Mesendoderm (in vitro differentiated cells): ENCODE measurements around the gene GRAMD1A.
"Not testable (repeated sequence)": the region's sequence is repeated elsewhere in the genome, so short reads cannot be mapped to it uniquely, and the experiment has no call there.

Experiments used
- DNase-seq: peaks from one replicate; pipeline ENCODE4 v3.0.0; 2013
- H2AK5ac ChIP-seq: 2 replicates; pipeline ENCODE4 v1.6.1; 2013; ENCODE audit warnings: low read length, inconsistent platforms
- H2BK120ac ChIP-seq: 2 replicates; pipeline ENCODE4 v1.6.1; 2013; ENCODE audit warnings: low read depth, mild to moderate bottlenecking, low read length, moderate library complexity, mixed read lengths
- H2BK15ac ChIP-seq: replicated peaks from 2 replicates; pipeline ENCODE4 v1.6.1; 2013; ENCODE audit warnings: low read depth, mild to moderate bottlenecking, moderate library complexity
- H2BK5ac ChIP-seq: 2 replicates; pipeline ENCODE4 v1.6.1; 2013; ENCODE audit warnings: low read length, inconsistent platforms
- H3K18ac ChIP-seq: 2 replicates; pipeline ENCODE4 v1.6.1; 2013; ENCODE audit warnings: mild to moderate bottlenecking, low read length, mixed read lengths
- H3K23ac ChIP-seq: one replicate; pipeline ENCODE4 v1.6.1; 2013; ENCODE audit warnings: low read length
- H3K27ac ChIP-seq: 2 replicates; pipeline ENCODE4 v1.5.1; 2013; ENCODE audit warnings: low read depth, mild to moderate bottlenecking, inconsistent platforms, low read length, moderate library complexity
- H3K27me3 ChIP-seq: 2 replicates; pipeline ENCODE4 v1.6.1; 2013; ENCODE audit warnings: low read length, control low read depth, mild to moderate bottlenecking, inconsistent platforms; ENCODE audit not compliant: insufficient read depth, poor library complexity
- H3K36me3 ChIP-seq: 2 replicates; pipeline ENCODE4 v1.6.1; 2013; ENCODE audit warnings: low read length, inconsistent platforms; ENCODE audit not compliant: control insufficient read depth, insufficient read depth
- H3K4ac ChIP-seq: one replicate; pipeline ENCODE4 v1.6.1; 2013; ENCODE audit warnings: low read depth, mild to moderate bottlenecking, low read length, moderate library complexity
- H3K4me1 ChIP-seq: 2 replicates; pipeline ENCODE4 v1.6.1; 2013; ENCODE audit warnings: low read depth, low read length, inconsistent platforms; ENCODE audit not compliant: control insufficient read depth
- H3K4me2 ChIP-seq: 2 replicates; pipeline ENCODE4 v1.6.1; 2013; ENCODE audit warnings: low read length
- H3K4me3 ChIP-seq: 2 replicates; pipeline ENCODE4 v1.5.1; 2013; ENCODE audit warnings: mild to moderate bottlenecking, low read length
- H3K56ac ChIP-seq: one replicate; pipeline ENCODE4 v1.6.1; 2013; ENCODE audit warnings: low read length
- H3K79me1 ChIP-seq: 2 replicates; pipeline ENCODE4 v1.6.1; 2013; ENCODE audit warnings: low read length, inconsistent platforms
- H3K79me2 ChIP-seq: 2 replicates; pipeline ENCODE4 v1.6.1; 2013; ENCODE audit warnings: mild to moderate bottlenecking, low read length; ENCODE audit not compliant: control insufficient read depth, insufficient read depth
- H3K9ac ChIP-seq: 2 replicates; pipeline ENCODE4 v1.6.1; 2013; ENCODE audit warnings: low read length, inconsistent platforms
- H4K5ac ChIP-seq: one replicate; pipeline ENCODE4 v1.6.1; 2013; ENCODE audit warnings: low read length
- H4K8ac ChIP-seq: one replicate; pipeline ENCODE4 v1.6.1; 2013; ENCODE audit warnings: low read depth, mild to moderate bottlenecking, control low read depth, low read length, moderate library complexity
- WGBS: extraction: QIAGEN DNeasy Blood & Tissue Kit; methylation state at CpG from one replicate; pipeline ENCODE4 v1.1.7; 2013; ENCODE audit warnings: low lambda C conversion rate, missing lambda C conversion rate; ENCODE audit not compliant: insufficient coverage; ENCODE audit errors: extremely low coverage; 5-methylcytosine and 5-hydroxymethylcytosine counted together

The GRAMD1A gene

DNA sequence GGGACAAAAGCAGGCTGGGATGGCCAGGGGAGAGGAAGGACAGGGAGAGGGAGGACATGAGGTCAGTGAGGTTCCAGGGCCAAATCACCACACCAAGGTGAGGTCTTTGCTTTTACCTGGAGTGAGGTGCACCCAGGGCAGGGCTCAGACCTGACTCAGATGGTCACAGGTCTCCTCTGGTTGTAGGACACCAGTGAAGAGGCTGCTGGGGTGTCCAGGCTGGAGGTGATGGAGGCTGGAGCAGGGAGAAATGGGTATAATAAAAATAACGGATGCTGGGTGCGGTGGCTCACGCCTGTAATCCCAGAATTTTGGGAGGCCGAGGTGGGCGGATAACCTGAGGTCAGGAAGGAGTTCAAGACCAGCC, 6.9 kb downstream of the GRAMD1A start:
- Histone ChIP-seq H3K36me3 (peaks cover 5% of the 10 kb centered on the region), H3K4ac (no peak overlapping the region), H3K56ac (no peak overlapping the region), H4K8ac (no peak overlapping the region), H2BK5ac (no peak overlapping the region), H4K5ac (no peak overlapping the region), H2AK5ac (no peak overlapping the region), H3K4me3 (no peak overlapping the region), H3K4me1 (peaks cover 3% of the 10 kb centered on the region), H3K9ac (no peak overlapping the region), H3K27me3 (no peaks in the 10 kb centered on the region), H3K23ac (no peak overlapping the region), H3K79me2 (peaks cover 43% of the 10 kb centered on the region), H2BK120ac (no peak overlapping the region), H3K18ac (no peak overlapping the region), H2BK15ac (no peak overlapping the region), H3K4me2 (no peak overlapping the region), H3K27ac (no peak overlapping the region), H3K79me1 (peaks cover 26% of the 10 kb centered on the region)
- WGBS: no CpG with 5 or more reads among the region's 5 CpGs
- DNase-seq: no peak

DNA sequence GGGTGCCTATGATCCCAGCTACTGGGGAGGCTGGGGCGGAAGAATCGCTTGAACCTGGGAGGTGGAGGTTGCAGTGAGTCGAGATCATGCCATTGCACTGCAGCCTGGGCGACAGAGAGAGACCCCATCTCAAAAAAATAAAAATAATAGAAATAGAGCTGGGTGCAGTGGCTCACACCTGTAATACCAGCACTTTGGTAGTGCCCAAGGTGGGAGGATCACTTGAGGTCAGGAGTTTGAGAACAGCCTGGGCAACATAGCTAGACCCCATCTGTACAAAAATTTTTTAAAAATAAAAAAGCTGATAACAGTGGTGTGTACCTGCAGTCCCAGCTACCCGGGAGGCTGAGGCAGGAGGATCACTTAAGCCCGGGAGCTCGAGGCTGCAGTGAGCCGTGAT, 7.3 kb downstream of the GRAMD1A start:
- H3K4ac ChIP-seq, H2BK120ac ChIP-seq, H3K27me3 ChIP-seq, DNase-seq, H2BK5ac ChIP-seq, H3K27ac ChIP-seq, H3K4me2 ChIP-seq, H4K8ac ChIP-seq, H4K5ac ChIP-seq, H2BK15ac ChIP-seq, H2AK5ac ChIP-seq, H3K36me3 ChIP-seq, H3K4me1 ChIP-seq, H3K9ac ChIP-seq, H3K56ac ChIP-seq, H3K4me3 ChIP-seq, H3K23ac ChIP-seq, H3K18ac ChIP-seq: not testable (repeated sequence)
- Histone ChIP-seq H3K79me1 (peaks cover 24% of the 10 kb centered on the region), H3K79me2 (peaks cover 40% of the 10 kb centered on the region)
- no CpG with 5 or more reads among the region's 8 CpGs for WGBS

DNA sequence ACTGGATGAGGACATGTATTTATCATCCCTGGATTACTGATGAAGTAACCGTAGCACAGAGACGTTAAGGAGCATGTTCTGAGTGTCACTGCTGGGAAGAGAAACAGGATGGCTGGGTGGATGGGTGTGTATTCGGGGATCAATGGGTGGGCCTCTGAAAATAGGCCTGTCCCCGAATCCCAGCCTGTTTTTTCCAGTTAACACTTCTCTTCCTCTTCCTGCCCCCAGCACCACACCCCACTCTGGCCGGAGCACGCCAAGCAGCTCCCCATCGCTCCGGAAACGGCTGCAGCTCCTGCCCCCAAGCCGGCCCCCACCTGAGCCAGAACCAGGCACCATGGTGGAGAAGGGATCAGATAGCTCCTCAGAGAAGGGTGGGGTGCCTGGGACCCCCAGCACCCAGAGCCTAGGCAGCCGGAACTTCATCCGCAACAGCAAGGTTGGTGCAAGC, 8.8 kb downstream of the GRAMD1A start:
- Histone ChIP-seq H3K56ac (no peak overlapping the region), H3K79me1 (peaks cover 23% of the 10 kb centered on the region), H3K4me2 (no peak overlapping the region), H3K79me2 (peaks cover 25% of the 10 kb centered on the region), H3K27ac (no peak overlapping the region), H3K9ac (no peak overlapping the region), H2AK5ac (no peak overlapping the region), H3K4ac (no peak overlapping the region), H2BK15ac (no peak overlapping the region), H3K4me3 (no peak overlapping the region), H4K5ac (no peak overlapping the region), H4K8ac (no peak overlapping the region), H2BK120ac (no peak overlapping the region), H2BK5ac (no peak overlapping the region), H3K18ac (no peak overlapping the region), H3K23ac (no peak overlapping the region), H3K36me3 (peaks cover 9% of the 10 kb centered on the region), H3K4me1 (no peaks in the 10 kb centered on the region), H3K27me3 (no peaks in the 10 kb centered on the region)
- WGBS: no CpG with 5 or more reads among the region's 12 CpGs
- no peak for DNase-seq

DNA sequence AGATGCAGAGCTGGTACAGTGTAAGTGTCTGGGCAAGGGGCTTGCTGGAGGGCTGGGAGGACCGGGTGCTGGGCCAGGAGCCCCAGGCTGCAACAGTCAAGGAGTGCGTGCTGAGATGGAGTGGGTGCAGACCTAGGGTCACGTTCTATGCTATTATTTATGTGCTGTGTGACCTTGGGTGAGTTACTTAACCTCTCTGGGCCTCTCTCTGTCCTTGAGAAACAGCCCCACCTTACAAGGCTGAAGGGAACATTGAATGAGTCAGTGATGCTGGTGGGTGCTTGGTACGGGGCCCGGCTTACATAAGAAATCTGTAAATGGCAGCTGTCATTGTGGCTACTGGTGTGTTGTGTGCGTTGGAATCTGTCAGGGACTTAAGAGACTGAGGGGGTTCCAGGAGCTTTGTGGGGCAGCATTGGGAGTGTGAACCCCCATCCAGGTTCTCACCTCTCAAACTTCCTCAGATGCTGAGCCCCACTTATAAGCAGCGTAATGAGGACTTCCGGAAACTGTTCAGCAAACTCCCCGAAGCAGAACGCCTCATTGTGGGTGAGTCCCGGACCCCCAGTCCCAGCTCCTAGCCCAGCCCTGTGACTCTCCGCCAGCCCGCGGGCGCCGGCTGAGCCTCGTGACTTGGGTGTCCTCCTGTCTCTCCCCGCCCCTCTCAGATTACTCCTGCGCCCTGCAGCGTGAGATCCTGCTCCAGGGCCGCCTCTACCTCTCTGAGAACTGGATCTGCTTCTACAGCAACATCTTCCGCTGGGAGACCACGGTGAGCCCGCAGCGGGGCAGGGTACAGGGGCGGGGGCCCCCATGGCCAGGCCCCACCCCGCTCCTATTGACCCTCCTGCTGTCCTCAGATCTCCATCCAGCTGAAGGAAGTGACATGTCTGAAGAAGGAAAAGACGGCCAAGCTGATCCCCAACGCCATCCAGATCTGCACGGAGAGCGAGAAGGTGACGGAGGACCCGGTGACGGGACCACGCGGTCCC, 9.6 kb downstream of the GRAMD1A start:
- Histone ChIP-seq H3K4me1 (no peaks in the 10 kb centered on the region), H2BK120ac (no peak overlapping the region), H3K4ac (no peak overlapping the region), H3K56ac (no peak overlapping the region), H3K27me3 (no peaks in the 10 kb centered on the region), H3K79me1 (peaks cover 17% of the 10 kb centered on the region), H2BK5ac (no peak overlapping the region), H3K27ac (no peak overlapping the region), H3K18ac (no peak overlapping the region), H2AK5ac (no peak overlapping the region), H2BK15ac (no peak overlapping the region), H3K79me2 (peaks cover 17% of the 10 kb centered on the region), H3K23ac (no peak overlapping the region), H4K8ac (no peak overlapping the region), H4K5ac (no peak overlapping the region), H3K4me2 (no peak overlapping the region), H3K9ac (no peak overlapping the region), H3K4me3 (no peak overlapping the region), H3K36me3 (peaks cover 15% of the 10 kb centered on the region)
- WGBS: no CpG with 5 or more reads among the region's 36 CpGs
- no peak for DNase-seq

DNA sequence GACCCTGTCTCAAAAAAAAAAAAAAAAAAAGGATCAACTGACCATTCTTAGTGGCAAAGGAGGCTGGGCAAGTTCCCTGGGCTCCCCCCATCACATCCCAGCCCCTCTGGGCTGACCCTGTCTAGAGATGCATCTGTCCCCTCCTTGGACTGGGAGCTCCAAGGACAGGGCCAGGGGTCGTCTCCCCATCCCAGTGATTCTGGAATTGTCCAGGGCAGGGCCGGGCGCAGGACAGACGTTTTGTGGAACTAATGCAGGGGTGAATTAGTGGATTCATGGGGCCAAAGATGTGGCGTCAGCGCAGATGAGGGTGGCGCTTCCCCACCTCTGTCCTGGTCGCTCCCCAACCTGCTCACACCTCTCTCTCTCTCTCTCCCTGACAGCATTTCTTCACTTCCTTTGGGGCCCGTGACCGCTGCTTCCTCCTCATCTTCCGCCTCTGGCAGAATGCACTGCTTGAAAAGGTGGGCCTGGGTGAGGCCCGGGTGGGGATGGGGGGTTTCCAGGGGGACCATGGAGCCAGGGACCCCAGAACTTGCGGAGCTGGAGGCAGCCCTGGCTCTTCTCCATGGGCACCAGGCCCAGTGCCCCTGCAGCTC, 11.1 kb downstream of the GRAMD1A start:
- H2BK5ac ChIP-seq: no peak overlapping the region

More for the DNA sequence above, 11.1 kb downstream of the GRAMD1A start:
- Histone ChIP-seq H4K5ac (no peak overlapping the region), H3K9ac (no peak overlapping the region), H2AK5ac (no peak overlapping the region), H3K27me3 (no peaks in the 10 kb centered on the region), H3K27ac (no peak overlapping the region), H3K4me3 (no peak overlapping the region), H3K23ac (no peak overlapping the region), H2BK15ac (no peak overlapping the region), H4K8ac (no peak overlapping the region), H3K79me1 (peaks cover 14% of the 10 kb centered on the region), H2BK120ac (no peak overlapping the region), H3K4me2 (no peak overlapping the region), H3K18ac (no peak overlapping the region), H3K4ac (no peak overlapping the region), H3K4me1 (no peaks in the 10 kb centered on the region), H3K36me3 (peaks cover 25% of the 10 kb centered on the region), H3K56ac (no peak overlapping the region), H3K79me2 (peaks cover 8% of the 10 kb centered on the region)
- no peak for DNase-seq
- WGBS: no CpG with 5 or more reads among the region's 13 CpGs
